ENCODE results near the gene HID1. TPM values are rescaled to one million over a fixed set of nuclear protein-coding genes. Genes with fewer than 3 reads are reported as not detected.

HID1 gene
- total and polyA plus RNA-seq, 9 of the 15 experiments (the other 6 are each of a cell fraction or from before 2014, with no cell fraction given), result 0.14 to 2.1 (median 0.54) TPM; not detected in 2

- Histone ChIP-seq H4K20me1 (replicated peaks; ENCODE audit: control insufficient read depth, insufficient read depth, low read length) (no peaks in the 10 kb centered on the region), H3K79me2 (ENCODE audit: control insufficient read depth, insufficient read depth, low read length) (no peaks in the 10 kb centered on the region), H3K9me3 (replicated peaks; ENCODE audit: control insufficient read depth, insufficient read depth, low read depth, low read length) (no peaks in the 10 kb centered on the region), H3K36me3 (ENCODE audit: control insufficient read depth, insufficient read depth, low read length) (no peaks in the 10 kb centered on the region), H3K27ac (ENCODE audit: extremely low read depth, low read depth, low read length) (no peak overlapping the region), H3K4me3 (no peak overlapping the region), H3K9me1 (ENCODE audit: control insufficient read depth, insufficient read depth, low read length) (no peaks in the 10 kb centered on the region), H3K4me1 (replicated peaks in 1 of 2; ENCODE audit: control insufficient read depth in 2 of 2, insufficient read depth in 2 of 2, low read length in 2 of 2) (peaks cover 10 to 43% of the 10 kb centered on the region in 2 experiments; a peak in 4 of 5 replicates), H3K4me2 (ENCODE audit: insufficient read depth, low read length) (no peak overlapping the region), H3K9ac (ENCODE audit: insufficient read depth in 1 of 2, low read depth in 2 of 2, low read length in 2 of 2) (peak overlapping the region in 1 of 2 experiments; percentile 50; a peak in 1 of 4 replicates), H3K27me3 (ENCODE audit: control insufficient read depth in 2 of 2, insufficient read depth in 2 of 2, low read length in 2 of 2) (no peaks in the 10 kb centered on the region), H2AFZ (ENCODE audit: low read depth, low read length) (no peak overlapping the region)
- DNase-seq (ENCODE audit: extremely low read depth in 1 of 4, low spot score in 3 of 4), result no peak
- POLR2A ChIA-PET, result interaction anchor here (0.6 to 2.9 kb wide), 7 partner anchors 9 to 120 kb away, joined by 3 to 9 read pairs (median 6); partner anchors contain the start of genes HID1 and MRPL58
- BruUV-seq (replicated peaks), result no TSS peak
- 44% methylated on average over 11 of the region's 12 CpGs for WGBS (ENCODE audit: insufficient coverage, low coverage, missing lambda C conversion rate)
- CTCF ChIA-PET (ENCODE audit: low intra/inter-chr PET ratio), result interaction anchor here (0.5 kb wide), 1 partner anchor 304 kb away, joined by 3 read pairs; no protein-coding TSS in a partner anchor
- peak in 2 of 3 experiments; percentile 33 to 38; a peak in 1 of 6 replicates for TF ChIP-seq CTCF (IDR thresholded peaks at IDR 0.05 in 2 of 3, conservative IDR thresholded peaks at IDR 0.05 in 1 of 3; ENCODE audit: insufficient read depth in 2 of 3, low read depth in 1 of 3, low read length in 3 of 3)
- TF ChIP-seq SIN3A (IDR thresholded peaks at IDR 0.05; ENCODE audit: borderline replicate concordance in 2 of 2, control insufficient read depth in 1 of 2, low read depth in 2 of 2, low read length in 2 of 2), result no peak
- no peak for ATAC-seq
- in situ Hi-C loops (cut with MboI) (loop anchor here (5.0 kb wide), 1 partner anchor 149 kb away; no protein-coding TSS in a partner anchor), intact Hi-C loops (cut with micrococcal nuclease) (loop anchor here (5.0 kb wide), 1 partner anchor 149 kb away; no protein-coding TSS in a partner anchor)
- FAIRE-seq, result no peak
These were observed 8.9 kb downstream of the HID1 start for GRCh38 chr17:74963656-74964055.
